ENCODE measurements around the gene NSUN5.
A peak's percentile ranks its signal among the peaks of the same experiment; 100 is the strongest.
"Not testable (repeated sequence)": the region's sequence is repeated elsewhere in the genome, so short reads cannot be mapped to it uniquely, and the experiment has no call there.

The NSUN5 gene

DNA sequence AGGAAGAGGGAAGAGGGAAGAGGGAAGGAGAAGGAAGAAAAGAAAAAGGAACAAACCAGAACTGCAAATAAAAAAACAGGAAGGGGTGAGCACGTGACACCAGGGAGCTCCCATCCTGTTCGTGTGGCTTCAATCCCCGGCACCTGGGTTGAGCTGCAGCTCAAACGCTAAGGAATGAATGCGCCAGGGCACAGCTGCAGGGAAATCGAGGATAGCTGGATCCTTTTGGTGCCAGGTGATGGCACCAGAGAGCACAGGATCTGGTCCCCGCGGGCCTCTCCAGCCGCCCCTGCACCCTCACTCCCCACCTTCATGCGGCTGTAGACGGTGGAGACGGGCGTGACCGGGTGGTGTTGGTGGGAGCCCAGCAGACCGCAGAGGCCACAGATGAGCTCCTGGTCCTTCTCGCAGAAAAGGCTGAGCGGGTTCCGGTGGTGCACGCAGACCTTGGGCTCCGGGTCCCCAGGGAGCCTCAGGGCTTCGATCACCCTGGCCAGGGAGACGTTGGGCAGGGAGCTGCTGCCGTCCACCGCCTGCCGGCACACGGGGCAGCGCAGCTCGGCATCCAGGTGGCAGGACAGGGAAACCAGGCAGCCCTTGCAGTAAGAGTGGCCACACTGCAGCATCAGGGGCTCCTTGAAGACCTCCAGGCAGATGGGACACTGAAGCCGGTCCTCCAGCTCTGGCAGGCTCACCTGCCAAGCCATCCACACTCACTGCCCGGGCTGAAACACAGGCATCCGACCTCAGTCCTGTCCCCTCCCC is 15.6 kb upstream of the NSUN5 start:
- not testable (repeated sequence) for H3K4me1 ChIP-seq (ENCODE audit: low read depth, poor library complexity, severe bottlenecking); H3K27ac ChIP-seq; H3K27me3 ChIP-seq (ENCODE audit: insufficient read depth, low read depth); H3K79me2 ChIP-seq (ENCODE audit: insufficient read depth, low read depth); H3K36me3 ChIP-seq (ENCODE audit: insufficient read depth); H3K9ac ChIP-seq; H3K4me3 ChIP-seq (IDR thresholded peaks at IDR 0.05; ENCODE audit: insufficient read depth, low read depth, low read length); H4K20me1 ChIP-seq (ENCODE audit: insufficient read depth)
- Histone ChIP-seq H2AFZ (ENCODE audit: low read depth) (peak overlapping the region; percentile 57), H3K4me2 (peak overlapping the region; percentile 60; the same call in 1 of the 2 replicates)
- TF ChIP-seq, protein P1, sequence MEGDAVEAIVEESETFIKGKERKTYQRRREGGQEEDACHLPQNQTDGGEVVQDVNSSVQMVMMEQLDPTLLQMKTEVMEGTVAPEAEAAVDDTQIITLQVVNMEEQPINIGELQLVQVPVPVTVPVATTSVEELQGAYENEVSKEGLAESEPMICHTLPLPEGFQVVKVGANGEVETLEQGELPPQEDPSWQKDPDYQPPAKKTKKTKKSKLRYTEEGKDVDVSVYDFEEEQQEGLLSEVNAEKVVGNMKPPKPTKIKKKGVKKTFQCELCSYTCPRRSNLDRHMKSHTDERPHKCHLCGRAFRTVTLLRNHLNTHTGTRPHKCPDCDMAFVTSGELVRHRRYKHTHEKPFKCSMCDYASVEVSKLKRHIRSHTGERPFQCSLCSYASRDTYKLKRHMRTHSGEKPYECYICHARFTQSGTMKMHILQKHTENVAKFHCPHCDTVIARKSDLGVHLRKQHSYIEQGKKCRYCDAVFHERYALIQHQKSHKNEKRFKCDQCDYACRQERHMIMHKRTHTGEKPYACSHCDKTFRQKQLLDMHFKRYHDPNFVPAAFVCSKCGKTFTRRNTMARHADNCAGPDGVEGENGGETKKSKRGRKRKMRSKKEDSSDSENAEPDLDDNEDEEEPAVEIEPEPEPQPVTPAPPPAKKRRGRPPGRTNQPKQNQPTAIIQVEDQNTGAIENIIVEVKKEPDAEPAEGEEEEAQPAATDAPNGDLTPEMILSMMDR (conservative IDR thresholded peaks at IDR 0.05; ENCODE audit: low read depth, low read length), result peak; percentile 35; the same call in 1 of the 2 replicates

DNA sequence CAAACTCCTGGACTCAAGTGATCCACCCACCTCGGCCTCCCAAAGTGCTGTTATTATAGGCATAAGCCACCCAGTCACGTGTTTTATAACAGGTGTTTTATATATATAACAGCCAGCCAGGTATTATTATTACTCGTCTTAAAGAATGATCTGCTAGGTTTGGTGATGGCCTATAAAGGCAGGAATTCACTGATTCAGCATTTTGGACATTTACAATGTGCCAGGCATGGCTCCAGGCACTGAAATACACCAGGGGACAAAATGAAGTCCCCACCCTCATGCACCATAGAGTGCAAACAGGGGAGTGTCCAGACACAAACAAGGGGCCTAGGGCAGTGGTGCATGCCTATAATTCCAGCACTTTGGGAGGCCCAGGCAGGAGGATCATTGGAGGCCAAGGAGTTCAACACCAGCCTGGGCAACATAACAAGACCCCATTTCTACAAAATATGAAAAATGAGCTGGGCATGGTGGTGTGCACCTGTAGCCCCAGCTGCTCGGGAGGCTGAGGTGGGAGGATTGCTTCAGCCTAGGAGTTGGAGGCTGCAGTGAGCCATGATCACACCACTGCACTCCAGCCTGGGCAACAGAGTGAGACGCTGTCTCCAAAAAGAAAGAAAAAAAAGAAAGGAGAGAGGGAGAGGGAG is 14.9 kb upstream of the NSUN5 start:
- H3K36me3 ChIP-seq (ENCODE audit: insufficient read depth); H3K79me2 ChIP-seq (ENCODE audit: insufficient read depth, low read depth); H4K20me1 ChIP-seq (ENCODE audit: insufficient read depth); H3K27me3 ChIP-seq (ENCODE audit: insufficient read depth, low read depth); H3K4me1 ChIP-seq (ENCODE audit: low read depth, poor library complexity, severe bottlenecking); H3K9ac ChIP-seq; H3K4me3 ChIP-seq (IDR thresholded peaks at IDR 0.05; ENCODE audit: insufficient read depth, low read depth, low read length); H3K27ac ChIP-seq: not testable (repeated sequence)
- Histone ChIP-seq H2AFZ (ENCODE audit: low read depth) (peak overlapping the region; percentile 57), H3K4me2 (peak overlapping the region; percentile 60; the same call in 1 of the 2 replicates)

DNA sequence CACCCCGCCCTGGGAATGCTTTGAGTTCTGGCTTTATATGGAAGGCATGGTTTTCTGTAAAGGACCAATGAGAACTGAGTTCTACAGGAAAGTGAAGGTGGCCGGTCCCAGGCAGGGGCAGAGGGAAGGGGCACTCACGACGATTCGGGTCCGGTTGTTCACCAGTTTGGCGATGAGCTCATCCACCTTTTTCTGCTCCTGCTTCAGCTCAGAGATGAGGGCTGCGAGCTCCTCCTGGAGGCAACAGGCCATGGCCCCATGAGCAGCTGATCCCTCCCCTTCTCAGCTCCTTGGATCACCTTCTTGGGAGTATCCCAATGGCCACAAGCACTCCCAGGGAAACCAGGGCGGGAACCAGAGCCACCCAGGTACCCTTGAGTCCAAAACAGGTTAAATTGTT is 11.4 kb upstream of the NSUN5 start:
- H3K4me3 ChIP-seq (IDR thresholded peaks at IDR 0.05; ENCODE audit: insufficient read depth, low read depth, low read length); H3K27ac ChIP-seq; H2AFZ ChIP-seq (ENCODE audit: low read depth); H3K36me3 ChIP-seq (ENCODE audit: insufficient read depth); H4K20me1 ChIP-seq (ENCODE audit: insufficient read depth); H3K4me2 ChIP-seq; H3K79me2 ChIP-seq (ENCODE audit: insufficient read depth, low read depth); H3K4me1 ChIP-seq (ENCODE audit: low read depth, poor library complexity, severe bottlenecking); H3K27me3 ChIP-seq (ENCODE audit: insufficient read depth, low read depth); H3K9ac ChIP-seq: not testable (repeated sequence)

DNA sequence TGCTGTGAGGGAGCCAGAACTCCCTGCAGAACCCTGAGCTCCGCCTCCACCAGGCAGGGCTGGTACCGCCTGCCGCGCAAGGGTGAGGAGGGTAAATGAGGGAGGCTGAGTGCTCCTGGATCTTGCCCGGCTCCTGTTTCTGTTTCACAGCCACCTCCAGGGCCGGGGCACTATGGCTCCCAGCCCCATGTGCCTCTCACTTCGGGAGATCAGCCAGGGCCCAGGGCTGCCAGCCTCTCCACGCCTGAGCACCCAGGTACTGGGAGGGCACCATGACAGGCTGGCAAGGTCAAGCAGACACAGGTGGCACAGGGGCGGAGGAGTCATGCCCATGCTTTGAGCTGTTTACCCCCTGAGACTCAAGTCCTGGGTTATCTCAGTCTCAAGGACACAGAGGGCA is 10.9 kb upstream of the NSUN5 start:
- H3K9ac ChIP-seq; H3K4me3 ChIP-seq (IDR thresholded peaks at IDR 0.05; ENCODE audit: insufficient read depth, low read depth, low read length); H3K27me3 ChIP-seq (ENCODE audit: insufficient read depth, low read depth); H3K4me1 ChIP-seq (ENCODE audit: low read depth, poor library complexity, severe bottlenecking); H3K4me2 ChIP-seq; H3K36me3 ChIP-seq (ENCODE audit: insufficient read depth); H3K79me2 ChIP-seq (ENCODE audit: insufficient read depth, low read depth); H2AFZ ChIP-seq (ENCODE audit: low read depth); H4K20me1 ChIP-seq (ENCODE audit: insufficient read depth); H3K27ac ChIP-seq: not testable (repeated sequence)

DNA sequence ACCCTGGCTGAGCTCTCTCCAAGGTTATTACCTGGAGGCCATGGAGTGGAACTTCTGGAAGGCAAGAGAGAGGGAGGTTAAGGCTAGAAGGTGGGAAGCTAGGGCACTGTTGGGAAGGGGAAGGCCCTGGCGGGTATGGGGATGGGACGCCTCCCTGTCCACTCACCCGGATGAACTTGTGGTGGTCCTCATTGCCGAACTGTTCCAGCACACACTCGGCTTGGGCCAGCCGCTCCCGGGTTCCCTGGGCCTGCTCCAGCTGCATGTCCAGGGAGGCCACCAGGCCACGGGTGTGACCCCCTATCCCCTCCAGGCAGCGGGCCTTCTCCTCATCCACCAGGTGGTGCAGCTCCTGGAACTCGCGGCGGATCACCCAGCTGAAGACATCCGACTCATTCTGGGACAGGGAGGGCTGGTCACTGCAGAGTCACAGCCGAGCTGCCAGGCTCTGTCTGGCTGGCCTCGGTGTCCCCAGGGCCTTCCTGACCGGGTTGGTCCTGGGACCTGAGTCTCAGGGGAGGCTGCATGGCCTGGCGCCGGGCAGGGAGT is 10.1 kb upstream of the NSUN5 start:
- H3K4me1 ChIP-seq (ENCODE audit: low read depth, poor library complexity, severe bottlenecking); H3K4me2 ChIP-seq; H4K20me1 ChIP-seq (ENCODE audit: insufficient read depth); H3K36me3 ChIP-seq (ENCODE audit: insufficient read depth); H3K9ac ChIP-seq; H3K27me3 ChIP-seq (ENCODE audit: insufficient read depth, low read depth); H3K4me3 ChIP-seq (IDR thresholded peaks at IDR 0.05; ENCODE audit: insufficient read depth, low read depth, low read length); H3K79me2 ChIP-seq (ENCODE audit: insufficient read depth, low read depth); H2AFZ ChIP-seq (ENCODE audit: low read depth); H3K27ac ChIP-seq: not testable (repeated sequence)

DNA sequence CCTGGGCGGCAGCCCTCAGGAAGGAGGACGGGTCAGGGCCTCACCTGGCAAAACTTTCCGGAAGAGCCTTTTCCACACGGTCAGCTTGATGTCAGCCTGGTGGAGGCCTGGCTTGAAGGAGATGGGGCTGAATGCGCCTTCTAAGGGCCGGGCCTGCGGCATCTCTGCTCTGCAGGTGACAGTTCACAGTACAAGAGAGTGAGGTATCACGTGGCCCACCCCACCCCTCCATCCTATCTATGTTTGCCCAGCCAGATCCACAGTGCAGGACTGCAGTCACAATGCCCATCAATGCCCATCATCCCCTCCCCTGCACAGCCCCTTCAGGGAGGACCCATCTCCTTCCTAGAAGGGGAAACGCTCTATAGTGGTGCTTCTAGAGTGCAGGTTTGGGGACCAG is 7.9 kb upstream of the NSUN5 start:
- Histone ChIP-seq H2AFZ (ENCODE audit: low read depth) (no peak overlapping the region), H3K4me3 (IDR thresholded peaks at IDR 0.05; ENCODE audit: insufficient read depth, low read depth, low read length) (no peak overlapping the region), H3K79me2 (ENCODE audit: insufficient read depth, low read depth) (no peaks in the 10 kb centered on the region), H3K4me2 (no peak overlapping the region), H4K20me1 (ENCODE audit: insufficient read depth) (no peaks in the 10 kb centered on the region), H3K9ac (no peak overlapping the region), H3K27me3 (ENCODE audit: insufficient read depth, low read depth) (no peaks in the 10 kb centered on the region), H3K27ac (no peak overlapping the region), H3K4me1 (ENCODE audit: low read depth, poor library complexity, severe bottlenecking) (no peaks in the 10 kb centered on the region), H3K36me3 (ENCODE audit: insufficient read depth) (no peaks in the 10 kb centered on the region)
- TF ChIP-seq, protein P1 (conservative IDR thresholded peaks at IDR 0.05; ENCODE audit: low read depth, low read length), result no peak

Data from KMS-11 (cell line).